ENCODE results near the gene SLC17A2. TPM values are rescaled to one million over a fixed set of nuclear protein-coding genes. Genes with fewer than 3 reads are reported as not detected.

The SLC17A2 gene
- total RNA-seq, 4 donors from 2014 or later = not detected

- no peak for DNase-seq
- TF ChIP-seq POLR2A (IDR thresholded peaks at IDR 0.05) (no peak), CTCF (IDR thresholded peaks at IDR 0.05) (no peak)
Observed at GRCh38 chr6:25895771-25896170, 34.7 kb downstream of the SLC17A2 start.

GRCh38 chr6:25893778-25894177 lies 36.7 kb downstream of the SLC17A2 start:
- H3K4me3 ChIP-seq = no peak overlapping the region
- H3K36me3 ChIP-seq = no peaks in the 10 kb centered on the region
- no peaks in the 10 kb centered on the region for H3K27me3 ChIP-seq
- DNase-seq = no peak
- H3K4me1 ChIP-seq = no peaks in the 10 kb centered on the region
- no peak overlapping the region for H3K27ac ChIP-seq
- H3K9me3 ChIP-seq = no peaks in the 10 kb centered on the region
- TF ChIP-seq CTCF (IDR thresholded peaks at IDR 0.05) (no peak), POLR2A (IDR thresholded peaks at IDR 0.05) (no peak)

More at GRCh38 chr6:25895771-25896170, 34.7 kb downstream of the SLC17A2 start:
- H3K36me3 ChIP-seq = no peaks in the 10 kb centered on the region
- H3K27me3 ChIP-seq = no peaks in the 10 kb centered on the region
- H3K4me1 ChIP-seq = no peaks in the 10 kb centered on the region
- no peak overlapping the region for H3K4me3 ChIP-seq
- no peaks in the 10 kb centered on the region for H3K9me3 ChIP-seq
- H3K27ac ChIP-seq = no peak overlapping the region

GRCh38 chr6:25892877-25893276 lies 37.6 kb downstream of the SLC17A2 start:
- no peaks in the 10 kb centered on the region for H3K9me3 ChIP-seq
- no peaks in the 10 kb centered on the region for H3K27me3 ChIP-seq
- no peaks in the 10 kb centered on the region for H3K36me3 ChIP-seq
- H3K4me3 ChIP-seq = no peak overlapping the region
- no peak overlapping the region for H3K27ac ChIP-seq
- TF ChIP-seq CTCF (IDR thresholded peaks at IDR 0.05) = no peak
- no peak for TF ChIP-seq POLR2A (IDR thresholded peaks at IDR 0.05)
- no peak for DNase-seq
- H3K4me1 ChIP-seq = no peaks in the 10 kb centered on the region

- Histone ChIP-seq H3K4me3 (no peak overlapping the region), H3K27me3 (no peaks in the 10 kb centered on the region), H3K4me1 (no peaks in the 10 kb centered on the region), H3K9me3 (no peaks in the 10 kb centered on the region), H3K27ac (no peak overlapping the region), H3K36me3 (no peaks in the 10 kb centered on the region)
- peak in 1 of 3 donors; percentile 60 for DNase-seq
- TF ChIP-seq POLR2A (IDR thresholded peaks at IDR 0.05) = no peak
- TF ChIP-seq CTCF (IDR thresholded peaks at IDR 0.05) = peak in 4 of 6 experiments; percentile 37 to 72 (median 68)
Observed at GRCh38 chr6:25889877-25890853, 40.3 kb downstream of the SLC17A2 start.

- no peak for TF ChIP-seq CTCF (IDR thresholded peaks at IDR 0.05)
- TF ChIP-seq POLR2A (IDR thresholded peaks at IDR 0.05) = no peak
- no peak for DNase-seq
Observed at GRCh38 chr6:25888626-25889025, 41.9 kb downstream of the SLC17A2 start.

More at GRCh38 chr6:25888626-25889025, 41.9 kb downstream of the SLC17A2 start:
- H3K9me3 ChIP-seq = no peaks in the 10 kb centered on the region
- no peak overlapping the region for H3K4me3 ChIP-seq
- H3K27ac ChIP-seq = no peak overlapping the region
- no peaks in the 10 kb centered on the region for H3K4me1 ChIP-seq
- H3K27me3 ChIP-seq = no peaks in the 10 kb centered on the region
- no peaks in the 10 kb centered on the region for H3K36me3 ChIP-seq

Measured in Peyer's patch (tissue), 4 donors.